HG03469 (cell line): Measurements from ENCODE around the gene CCDC40.

Experiments
- ATAC-seq: cut with Tn5 transposase; IDR thresholded peaks from one replicate; pipeline ENCODE4 v1.9.1; 2021; ENCODE audit warnings: mild to moderate bottlenecking, moderate library complexity, moderate number of reproducible peaks; ENCODE audit not compliant: unreplicated experiment

The CCDC40 gene

DNA sequence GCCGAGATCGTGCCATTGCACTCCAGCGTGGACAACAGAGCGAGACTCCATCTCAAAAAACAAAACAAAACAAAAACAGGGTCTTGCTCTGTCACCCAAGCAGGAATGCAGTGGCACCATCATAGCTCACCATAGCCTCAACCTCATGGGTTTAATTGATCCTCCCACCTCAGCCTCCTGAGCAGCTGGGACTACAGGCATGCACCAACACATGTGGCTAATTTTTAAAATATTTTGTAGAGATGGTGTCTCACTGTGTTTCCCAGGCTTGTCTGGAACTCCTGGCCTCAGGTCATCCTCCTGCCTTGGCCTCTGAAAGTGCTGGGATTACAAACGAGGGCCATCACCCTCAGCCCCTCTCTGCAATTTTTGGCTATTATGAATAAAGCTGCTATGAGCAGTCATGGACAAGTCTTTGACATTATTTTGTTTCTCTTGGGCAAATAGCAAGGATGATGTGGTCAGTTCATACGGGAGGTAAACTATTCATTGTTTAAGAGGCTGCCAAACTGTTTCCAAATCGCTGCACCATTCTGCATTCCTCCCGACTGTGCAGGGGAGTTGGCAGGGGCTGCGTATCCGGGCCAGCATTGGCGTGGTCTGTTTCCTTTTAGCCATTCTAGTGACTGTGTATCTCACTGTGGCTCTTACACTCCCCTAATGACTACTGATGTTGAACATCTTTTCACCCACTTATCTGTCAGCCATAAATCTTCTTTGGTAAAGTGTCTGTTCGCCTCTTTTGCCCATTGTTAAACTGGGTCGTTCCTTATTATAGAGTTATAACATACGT lies 89.4 kb downstream of the CCDC40 start:
- no peak for ATAC-seq

DNA sequence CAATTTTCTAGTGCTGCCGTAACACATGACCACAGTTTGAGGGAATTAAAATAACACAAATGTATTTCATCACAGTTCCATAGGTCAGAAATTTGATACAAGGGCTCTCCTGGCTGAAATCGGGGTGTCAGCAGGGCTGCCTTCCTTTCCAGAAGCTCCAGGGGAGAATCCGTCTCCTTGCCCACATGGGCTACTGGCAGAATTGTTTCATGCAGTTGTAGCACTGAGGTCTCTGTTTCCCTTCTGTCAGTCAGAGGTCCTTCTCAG lies 89.9 kb downstream of the CCDC40 start:
- no peak for ATAC-seq

DNA sequence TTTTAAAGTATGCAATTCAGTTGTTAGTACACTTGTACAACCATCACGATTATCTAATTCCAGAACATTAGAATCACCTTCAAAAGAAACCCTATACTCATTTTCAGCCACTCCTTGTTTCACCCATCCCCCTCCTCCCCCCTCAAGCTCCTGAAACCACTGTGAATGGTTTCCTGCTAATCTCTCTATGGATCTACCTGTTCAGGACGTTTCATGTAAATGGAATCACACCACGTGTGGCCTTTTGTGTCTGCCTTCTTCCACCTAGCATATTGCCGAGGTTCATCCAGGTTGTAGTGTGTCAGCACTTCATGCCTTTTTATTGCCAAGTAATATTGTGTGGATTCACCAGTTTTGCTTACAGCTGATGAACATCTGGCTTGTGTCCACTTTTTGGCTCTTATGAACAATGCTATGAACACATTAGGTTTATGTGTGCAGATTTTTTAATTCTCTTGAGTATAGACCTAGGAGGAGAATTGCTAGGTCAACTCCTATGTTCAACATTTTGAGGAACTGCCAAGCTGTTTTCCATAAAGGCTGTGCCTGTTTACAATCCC lies 92.6 kb downstream of the CCDC40 start:
- ATAC-seq: no peak

DNA sequence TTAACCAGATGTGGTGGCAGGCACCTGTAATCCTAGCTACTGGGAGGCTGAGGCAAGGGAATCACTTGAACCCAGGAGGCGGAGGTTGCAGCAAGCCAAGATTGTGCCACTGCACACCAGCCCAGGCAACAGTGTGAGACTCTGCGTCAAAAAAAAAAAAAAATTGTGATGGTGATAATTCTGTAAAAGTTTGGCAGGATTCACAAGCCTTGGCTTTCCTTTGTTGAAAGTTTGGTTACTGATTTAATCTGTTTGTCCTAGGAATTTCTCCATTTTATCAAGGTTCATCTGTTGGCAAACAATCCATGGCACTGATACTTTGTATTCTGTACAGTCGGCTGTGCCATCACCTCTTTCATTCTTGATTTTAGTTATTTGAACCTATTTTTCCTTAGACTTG lies 94.5 kb downstream of the CCDC40 start:
- ATAC-seq: no peak

DNA sequence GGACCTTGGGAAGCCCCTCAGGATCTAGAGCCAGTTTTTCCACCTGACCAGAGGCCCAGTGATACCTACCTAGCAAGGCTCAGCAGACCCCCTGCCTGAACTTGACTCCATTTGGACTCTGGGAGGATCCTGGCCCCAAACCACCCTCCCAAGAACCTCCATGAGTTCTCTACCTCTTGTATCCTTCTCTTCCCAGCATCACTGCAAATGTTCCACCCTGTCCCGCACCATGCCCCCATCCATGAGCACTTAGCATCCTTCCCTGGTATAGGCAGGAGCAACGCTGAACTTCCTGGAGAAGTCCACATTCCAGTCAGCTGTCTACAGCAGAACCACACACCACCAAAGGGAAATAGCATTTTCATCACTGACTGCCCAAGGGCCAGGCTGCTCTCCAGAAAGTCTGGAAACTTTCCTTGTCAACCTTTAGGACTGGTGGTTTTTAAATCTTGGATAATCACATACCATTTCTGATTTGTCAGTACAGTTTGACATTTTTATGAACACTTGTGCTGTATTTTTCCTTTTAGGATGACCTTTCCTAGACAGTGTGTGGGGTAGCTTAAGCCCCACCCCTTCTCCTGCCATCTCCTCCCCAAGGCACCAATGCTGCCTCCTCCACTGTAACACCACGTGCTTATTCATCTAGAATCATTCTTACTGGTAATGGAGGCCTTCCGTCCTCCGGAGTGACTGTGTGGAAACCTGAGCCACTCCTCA lies 96.6 kb downstream of the CCDC40 start:
- no peak for ATAC-seq

DNA sequence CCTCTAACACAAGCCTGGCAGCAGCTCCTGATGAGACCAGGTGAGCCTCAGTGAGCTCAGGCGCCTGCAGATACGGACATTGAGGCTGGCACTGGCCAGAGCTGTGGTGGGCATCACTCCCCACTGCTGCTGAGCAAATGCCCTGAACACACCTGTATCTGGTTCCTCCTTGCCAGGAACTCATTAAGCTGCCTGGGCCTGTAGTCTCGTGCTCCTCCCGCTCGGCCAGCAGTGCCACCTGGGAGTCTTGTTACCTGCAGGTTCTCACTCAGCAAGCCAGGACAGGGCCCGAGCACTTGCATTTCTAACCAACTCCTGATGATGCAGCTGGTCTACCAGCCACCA lies 97.2 kb downstream of the CCDC40 start:
- ATAC-seq: no peak

DNA sequence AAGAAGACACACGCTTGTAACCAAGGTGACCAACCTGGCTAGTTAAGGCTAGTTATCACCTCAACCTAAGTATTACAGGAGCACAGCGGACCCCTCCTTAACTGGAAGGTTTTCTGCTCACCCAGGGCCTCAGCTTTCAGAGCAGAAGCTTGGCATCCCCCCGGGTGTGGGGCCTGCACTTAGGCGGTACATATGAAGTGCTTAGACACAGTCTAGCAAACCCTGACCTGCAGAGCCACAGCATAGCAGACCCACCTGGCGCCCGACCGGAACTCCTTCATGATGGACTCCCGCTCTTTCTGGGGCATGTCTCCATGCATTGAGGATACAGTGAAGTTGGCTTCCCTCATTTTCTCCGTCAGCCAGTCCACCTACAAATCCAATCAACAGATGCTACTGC lies 100.7 kb downstream of the CCDC40 start:
- no peak for ATAC-seq

DNA sequence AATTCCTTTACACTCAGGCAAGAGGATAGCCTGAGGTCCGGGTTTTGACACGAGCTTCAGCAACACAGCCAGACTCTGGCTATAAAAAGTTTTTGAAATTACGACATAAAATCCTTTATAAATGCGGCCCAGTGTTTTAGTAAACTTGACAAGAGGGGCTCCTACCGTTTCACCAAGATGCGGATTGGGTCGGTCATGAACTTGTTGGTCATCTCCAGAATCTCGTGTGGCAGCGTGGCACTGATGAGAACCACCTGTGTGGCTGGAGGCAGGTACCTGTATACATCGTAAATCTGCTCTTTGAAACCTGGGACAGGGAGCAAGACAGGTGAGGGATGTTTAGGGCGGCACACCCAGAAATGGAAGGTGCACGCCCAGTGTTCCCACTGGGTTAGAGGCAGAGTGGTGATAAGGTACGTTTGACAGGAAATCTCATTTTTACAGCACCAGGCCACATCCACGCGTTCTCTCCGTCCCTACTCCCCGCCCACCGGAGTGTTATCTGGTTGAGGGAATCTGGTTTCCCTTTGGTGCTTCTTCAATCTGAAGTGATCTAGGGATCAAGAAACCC lies 102.5 kb downstream of the CCDC40 start:
- ATAC-seq: no peak

DNA sequence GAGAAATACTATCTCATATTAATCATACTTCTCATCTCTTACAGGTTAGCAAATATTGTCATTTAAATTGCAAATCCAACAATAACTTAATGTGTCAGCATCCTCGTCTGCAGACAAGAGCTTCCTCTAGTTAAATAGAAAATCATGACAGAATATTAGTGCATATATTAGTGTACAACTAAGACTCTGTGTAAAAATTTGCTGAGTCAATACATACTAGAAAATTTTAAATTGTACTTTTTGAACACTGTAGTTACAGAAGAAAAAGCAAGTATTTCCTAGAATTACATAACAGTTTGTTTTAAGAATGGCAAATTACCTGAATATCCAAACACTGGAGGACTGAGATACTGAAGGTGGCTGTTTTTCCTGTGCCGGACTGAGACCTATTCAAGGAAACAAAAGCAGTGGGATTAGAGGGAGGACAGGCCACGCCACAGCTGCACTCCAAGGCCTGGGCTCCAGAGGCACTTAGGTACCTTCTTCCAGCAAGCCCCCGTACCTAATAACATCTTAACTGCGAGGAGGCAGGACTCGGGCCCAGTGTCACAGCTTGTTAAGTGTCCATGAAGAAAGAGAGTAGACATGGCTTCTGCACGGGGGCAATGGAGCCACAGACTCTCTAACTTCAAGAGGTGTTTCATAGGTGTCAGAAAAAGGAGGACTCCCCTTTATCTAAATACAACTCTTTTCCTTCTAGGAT lies 105.2 kb downstream of the CCDC40 start:
- no peak for ATAC-seq

DNA sequence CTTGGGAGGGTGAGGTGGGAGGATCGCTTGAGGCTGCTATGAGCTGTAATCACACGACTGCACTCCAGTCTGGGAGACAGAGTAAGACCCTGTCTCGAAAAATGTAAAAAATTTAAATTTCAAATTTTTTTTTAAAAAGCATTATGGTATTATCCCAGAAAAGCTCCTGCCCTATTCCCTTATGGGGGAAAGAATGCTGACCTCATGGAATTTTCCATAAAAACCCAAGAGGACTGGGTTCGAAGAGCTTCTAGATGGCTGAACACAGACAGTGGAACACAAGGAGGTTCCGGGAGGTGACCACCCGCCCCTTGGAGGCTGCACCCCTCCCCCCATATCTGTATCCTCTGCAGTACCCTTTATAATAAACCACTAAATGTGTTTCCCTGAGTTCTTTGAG lies 106.5 kb downstream of the CCDC40 start:
- no peak for ATAC-seq

DNA sequence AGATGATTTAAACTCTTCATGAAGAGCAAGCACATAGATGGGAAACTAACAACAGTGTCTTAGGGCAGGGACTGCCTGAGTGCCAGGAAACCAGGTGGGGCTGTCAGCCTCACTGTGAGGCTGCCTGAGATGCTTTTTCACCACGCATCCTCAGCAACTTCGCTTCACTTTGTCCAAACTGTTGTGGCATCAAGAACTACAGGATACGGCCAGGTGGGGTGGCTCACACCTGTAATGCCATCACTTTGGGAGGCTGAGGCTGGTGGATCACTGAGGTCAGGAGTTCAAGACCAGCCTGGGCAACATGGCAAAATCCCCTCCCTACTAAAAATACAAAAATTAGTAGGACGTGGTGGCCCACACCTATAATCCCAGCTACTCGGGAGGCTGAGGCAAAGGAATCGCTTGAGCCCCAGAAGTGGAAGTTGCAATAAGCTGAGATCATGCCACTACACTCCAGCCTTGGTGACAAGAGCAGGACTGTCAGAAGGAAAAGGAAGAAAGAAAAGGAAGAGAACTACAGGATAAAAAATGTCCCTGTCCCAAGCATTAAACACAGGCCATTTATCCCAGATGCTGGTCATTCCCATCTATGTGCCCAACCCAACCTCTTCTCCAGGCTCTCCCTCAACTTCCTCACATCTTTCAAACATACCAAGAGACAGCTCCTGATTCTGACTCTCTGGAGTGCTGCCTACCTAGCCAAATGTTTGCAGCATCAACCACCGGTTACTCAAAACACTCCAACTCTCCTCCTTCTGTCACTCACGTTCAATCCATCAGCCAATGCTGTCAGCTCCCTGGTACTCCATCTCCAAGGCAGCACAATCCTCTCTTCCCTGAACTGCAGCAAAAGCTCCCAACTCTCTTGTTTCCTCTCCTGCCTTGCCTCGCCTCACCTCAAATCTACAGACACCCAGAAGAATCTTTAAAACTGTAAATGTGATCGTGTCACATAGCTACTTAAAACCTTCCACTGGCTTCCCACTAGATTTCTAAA lies 108.9 kb downstream of the CCDC40 start:
- ATAC-seq: no peak

DNA sequence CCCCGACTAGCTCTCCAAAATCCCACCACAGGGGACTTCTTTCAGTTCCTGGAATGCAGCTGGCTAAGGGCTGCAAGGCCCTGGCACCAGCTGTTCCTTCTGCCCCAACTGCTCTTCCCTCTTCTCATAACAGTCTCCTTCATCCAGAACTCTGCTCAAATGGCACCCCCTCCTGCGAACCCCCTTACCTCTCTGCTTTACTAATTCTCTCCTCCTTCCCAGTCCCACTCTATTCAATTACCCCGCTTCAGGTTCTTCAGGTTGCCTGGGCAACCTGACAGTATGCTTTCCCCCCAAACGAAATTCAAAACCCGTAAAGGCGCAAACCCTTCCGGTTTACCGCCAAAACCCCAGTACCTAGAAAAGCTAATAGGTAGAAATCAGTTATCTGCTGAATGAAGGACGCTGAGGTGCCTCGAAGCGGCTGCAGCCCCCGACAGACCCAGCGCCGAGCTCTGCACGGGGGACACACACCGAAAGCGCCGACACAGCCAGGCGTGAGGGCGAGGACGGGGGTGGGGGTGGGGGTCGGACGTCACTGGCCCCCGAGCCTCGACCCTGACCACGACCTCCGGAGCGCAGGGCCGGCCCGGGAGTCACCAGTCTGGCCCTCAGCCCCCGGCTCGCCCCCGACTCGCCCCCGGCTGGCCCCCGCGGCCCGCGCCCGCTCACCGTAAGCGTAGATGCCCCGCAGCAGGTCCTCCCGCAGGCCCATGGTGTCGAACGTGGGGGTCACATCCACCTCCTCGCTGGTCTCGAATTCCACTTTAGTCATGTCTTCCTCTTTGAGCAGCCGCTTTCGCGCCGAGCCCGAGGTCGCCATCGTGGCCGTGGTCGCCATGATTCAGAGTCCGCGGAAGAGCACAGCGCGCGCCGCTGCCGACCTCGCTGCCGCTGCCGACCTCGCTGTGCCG lies 109.9 kb downstream of the CCDC40 start:
- ATAC-seq: peak; percentile 12

DNA sequence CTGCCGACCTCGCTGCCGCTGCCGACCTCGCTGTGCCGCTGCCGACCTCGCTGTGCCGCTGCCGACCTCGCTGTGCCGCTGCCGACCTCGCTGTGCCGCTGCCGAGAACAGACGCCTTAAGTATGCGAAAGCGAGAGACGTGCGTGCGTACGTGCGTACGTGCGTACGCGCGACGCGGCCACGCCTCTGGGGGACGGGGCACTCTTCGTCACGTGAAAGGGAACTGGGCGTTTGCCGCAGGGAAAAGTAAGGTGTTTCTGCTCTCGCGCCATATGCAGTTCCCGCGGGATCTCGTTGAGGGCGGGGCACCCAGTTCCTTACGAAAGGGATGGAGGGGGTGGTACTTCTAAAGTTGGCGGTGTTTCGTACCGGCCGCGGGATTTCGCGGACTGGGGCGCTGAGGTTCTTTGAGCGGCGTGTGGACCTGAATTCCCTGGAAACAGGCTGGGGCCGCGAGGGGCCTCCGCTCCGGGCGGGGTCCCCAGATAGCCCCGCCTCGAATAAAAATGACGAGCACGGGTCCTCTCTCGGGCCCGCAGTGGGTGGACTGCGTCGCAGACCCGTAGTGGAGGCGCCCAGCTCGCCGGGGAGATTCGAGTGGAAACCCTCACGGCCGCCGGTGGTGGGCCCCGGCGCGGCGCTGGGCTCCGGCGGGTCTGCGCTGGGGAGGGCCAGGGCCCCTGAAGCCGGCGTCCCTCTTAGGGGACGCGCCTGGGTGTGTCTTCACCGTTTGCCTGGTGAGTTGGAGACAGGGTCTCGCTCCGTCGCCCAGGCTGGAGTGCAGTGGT lies 110.8 kb downstream of the CCDC40 start, which contains the start of gene EIF4A3:
TSS of gene EIF4A3 (minus strand) at position 94 of the 788 bp plus-strand sequence. CDS start 167 bp downstream, outside the sequence.
- peak; percentile 80 for ATAC-seq
